ENCODE results near the gene OR51E1.

OR51E1 gene

DNA sequence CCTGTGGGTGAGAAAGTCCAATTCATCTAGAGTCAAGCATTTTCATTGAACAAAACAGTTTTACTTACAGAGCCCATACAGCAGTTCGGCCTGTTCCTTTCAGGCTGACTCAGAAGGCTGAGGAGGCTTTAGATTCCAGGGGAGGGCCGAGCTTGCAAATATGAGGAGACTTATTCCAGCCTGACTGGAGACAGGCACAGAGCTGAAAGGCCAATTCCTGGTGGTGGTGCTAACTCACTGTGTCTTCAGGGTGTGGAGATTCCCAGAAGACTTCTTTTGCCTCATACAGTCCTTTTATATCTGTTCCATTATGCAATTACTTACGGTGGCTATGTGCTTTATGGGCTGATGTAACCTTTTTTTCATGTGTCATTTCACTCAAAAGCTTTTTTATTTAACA is 53.8 kb downstream of the OR51E1 start, which contains the start of gene OR51E2:
TSS of gene OR51E2 (minus strand) at position 269 of the 400 bp plus-strand sequence. CDS start 15,142 bp downstream, outside the sequence.
- Histone ChIP-seq H3K4me3 (ENCODE audit: low read depth, low read length) (no peak within 1 kb of the TSS), H3K9me3 (no peaks in the 10 kb centered on the region), H3K36me3 (no peaks in the 10 kb centered on the region), H3K27me3 (no peaks in the 10 kb centered on the region), H3K4me1 (no peaks in the 10 kb centered on the region)
- TF ChIP-seq CTCF (IDR thresholded peaks at IDR 0.05; ENCODE audit: low read depth, low read length), result no peak
- no peak for DNase-seq

- no peak for DNase-seq
- no peaks in the 10 kb centered on the region for H3K9me3 ChIP-seq
- no peak overlapping the region for H3K4me3 ChIP-seq (ENCODE audit: low read depth, low read length)
- no peaks in the 10 kb centered on the region for H3K27me3 ChIP-seq
- no peak for TF ChIP-seq CTCF (IDR thresholded peaks at IDR 0.05; ENCODE audit: low read depth, low read length)
- no peaks in the 10 kb centered on the region for H3K36me3 ChIP-seq
- H3K4me1 ChIP-seq, result no peaks in the 10 kb centered on the region
These were observed 56.1 kb downstream of the OR51E1 start for GRCh38 chr11:4699697-4700435.

- no peak for DNase-seq
- no peak for TF ChIP-seq CTCF (IDR thresholded peaks at IDR 0.05; ENCODE audit: low read depth, low read length)
- Histone ChIP-seq H3K9me3 (no peaks in the 10 kb centered on the region), H3K36me3 (no peaks in the 10 kb centered on the region), H3K4me1 (no peaks in the 10 kb centered on the region), H3K27me3 (no peaks in the 10 kb centered on the region), H3K4me3 (ENCODE audit: low read depth, low read length) (no peak overlapping the region)
These were observed 56.6 kb downstream of the OR51E1 start for GRCh38 chr11:4700436-4700820.

DNA sequence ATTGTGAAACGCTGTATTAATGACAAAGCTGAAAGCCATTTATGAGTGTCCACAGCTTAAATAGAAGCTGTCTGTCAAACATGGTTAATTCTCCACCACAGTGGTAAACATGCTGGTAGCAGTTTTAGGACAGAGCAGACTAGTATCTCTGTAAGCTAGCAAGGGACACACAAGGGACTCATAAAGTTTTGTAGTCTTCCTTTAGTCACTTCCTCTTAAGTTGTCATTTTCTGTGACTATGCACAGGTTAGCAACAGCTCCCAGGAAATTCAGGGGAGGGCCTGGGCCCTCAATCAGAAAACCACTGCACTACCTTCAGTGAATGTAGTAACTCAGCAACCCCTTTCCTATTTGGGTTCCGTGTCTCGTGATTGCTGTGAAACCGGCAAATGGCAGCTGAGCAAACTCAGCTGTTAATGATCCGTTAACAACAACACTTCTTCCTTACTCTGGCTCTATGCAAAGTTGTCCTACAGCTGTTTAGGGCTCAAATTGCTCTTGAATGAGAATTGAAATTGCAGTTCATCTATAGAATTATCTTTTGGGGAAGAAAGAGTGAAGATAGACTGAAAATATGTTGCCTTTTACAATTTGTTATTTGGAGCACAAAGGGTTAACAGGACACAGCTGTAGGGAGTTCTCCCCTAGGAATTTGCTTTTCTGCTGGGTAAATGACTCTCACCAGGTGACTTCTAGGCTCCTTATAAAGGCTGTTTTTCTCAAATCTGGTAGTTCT is 60.4 kb downstream of the OR51E1 start, which contains the start of gene MMP26:
TSS of gene MMP26 (plus strand) at position 731 of the 736 bp plus-strand sequence.
- Histone ChIP-seq H3K9me3 (no peaks in the 10 kb centered on the region), H3K36me3 (no peaks in the 10 kb centered on the region), H3K4me1 (no peaks in the 10 kb centered on the region), H3K4me3 (ENCODE audit: low read depth, low read length) (no peak within 1 kb of the TSS), H3K27me3 (no peaks in the 10 kb centered on the region)
- no peak for DNase-seq
- no peak for TF ChIP-seq CTCF (IDR thresholded peaks at IDR 0.05; ENCODE audit: low read depth, low read length)

DNA sequence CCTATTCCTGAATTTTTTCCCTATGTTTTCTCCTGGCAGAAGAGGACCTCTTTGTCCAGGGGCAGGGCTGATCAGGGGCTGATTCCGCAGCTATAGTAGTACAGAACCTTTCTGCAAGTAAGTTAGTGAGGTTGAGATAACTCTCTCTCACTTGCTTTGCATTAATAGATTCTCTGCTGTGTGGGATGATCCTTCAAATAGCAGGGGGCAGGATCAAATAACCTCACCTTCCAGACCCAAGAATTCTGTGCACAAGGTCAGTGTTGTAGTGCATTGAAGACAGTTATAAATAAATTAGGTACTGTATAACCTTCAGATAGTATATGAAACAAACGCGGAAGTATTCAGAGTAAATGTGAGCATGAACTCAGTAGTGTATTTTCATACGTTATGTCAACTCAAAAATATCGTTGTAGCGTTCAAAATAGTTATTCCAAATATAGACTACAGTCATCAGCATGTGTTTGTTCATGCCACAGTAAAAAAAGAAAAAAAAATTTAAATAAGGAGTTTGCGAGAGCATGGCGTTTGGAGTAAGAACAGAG is 61.1 kb downstream of the OR51E1 start:
- H3K27me3 ChIP-seq, result no peaks in the 10 kb centered on the region
- DNase-seq, result no peak
- no peaks in the 10 kb centered on the region for H3K9me3 ChIP-seq
- no peak overlapping the region for H3K4me3 ChIP-seq (ENCODE audit: low read depth, low read length)
- TF ChIP-seq CTCF (IDR thresholded peaks at IDR 0.05; ENCODE audit: low read depth, low read length), result no peak
- H3K4me1 ChIP-seq, result no peaks in the 10 kb centered on the region
- no peaks in the 10 kb centered on the region for H3K36me3 ChIP-seq

Measured in BE2C (cell line).